Karpas-422 (cell line): Measurements from ENCODE around the gene MPPED1. TPM values are rescaled to one million over a fixed set of nuclear protein-coding genes. Genes with fewer than 3 reads are reported as not detected.

Experiments used
- DNase-seq: peaks from one replicate; pipeline ENCODE4 v3.0.0-alpha.2; 2015
- H2AFZ ChIP-seq: fragments of 200-600 bp; sonication (generic); 2 replicates; pipeline ENCODE4 v1.6.1; 2014; ENCODE audit warnings: antibody characterized with exemption, low read length, mixed read lengths
- H3K27ac ChIP-seq: fragments of 200-600 bp; sonication (generic); 2 replicates; pipeline ENCODE4 v1.5.1; 2014; ENCODE audit warnings: mild to moderate bottlenecking, low read length, moderate library complexity
- H3K27me3 ChIP-seq: fragments of 200-600 bp; sonication (generic); 2 replicates; pipeline ENCODE4 v1.6.1; 2014; ENCODE audit warnings: low read length, mixed read lengths
- H3K36me3 ChIP-seq: fragments of 200-600 bp; sonication (generic); 2 replicates; pipeline ENCODE4 v1.6.1; 2014; ENCODE audit warnings: low read length, mixed read lengths; ENCODE audit not compliant: insufficient read depth
- H3K4me1 ChIP-seq: fragments of 200-600 bp; sonication (generic); 2 replicates; pipeline ENCODE4 v1.6.1; 2014; ENCODE audit warnings: mild to moderate bottlenecking, low read length, mixed read lengths
- H3K4me2 ChIP-seq: fragments of 200-600 bp; sonication (generic); 2 replicates; pipeline ENCODE4 v1.6.1; 2014; ENCODE audit warnings: low read length, low read depth, mild to moderate bottlenecking; ENCODE audit not compliant: poor library complexity, severe bottlenecking
- H3K4me3 ChIP-seq: fragments of 200-600 bp; sonication (generic); 2 replicates; pipeline ENCODE4 v1.5.1; 2014; ENCODE audit warnings: mild to moderate bottlenecking, antibody characterized with exemption, low read length, mixed read lengths
- H3K79me2 ChIP-seq: fragments of 200-600 bp; sonication (generic); 2 replicates; pipeline ENCODE4 v1.6.1; 2014; ENCODE audit warnings: mild to moderate bottlenecking, low read length, mixed read lengths
- H3K9ac ChIP-seq: fragments of 200-600 bp; sonication (generic); 2 replicates; pipeline ENCODE4 v1.6.0; 2014; ENCODE audit warnings: low read length
- H3K9me2 ChIP-seq: fragments of 200-600 bp; sonication (generic), shearing (Covaris generic); replicated peaks from 2 replicates; pipeline ENCODE4 v1.6.0; 2014; ENCODE audit warnings: mild to moderate bottlenecking, low read length, moderate library complexity; ENCODE audit not compliant: insufficient read depth
- H3K9me3 ChIP-seq: fragments of 300-700, 200-600 bp; sonication (generic); 2 replicates; pipeline ENCODE4 v1.6.1; 2014; ENCODE audit warnings: low read length, mixed read lengths
- H4K20me1 ChIP-seq: fragments of 200-600 bp; sonication (generic); 2 replicates; pipeline ENCODE4 v1.6.1; 2014; ENCODE audit warnings: mild to moderate bottlenecking, antibody characterized with exemption, low read length, low read depth; ENCODE audit not compliant: insufficient read depth
- total RNA-seq: library from RNA; depleted of rRNA; stranded (reverse); fragments of >200 nt; shearing (Covaris generic); gene quantifications from 2 replicates; pipeline ENCODE4 v1.2.3, GENCODE V29; 2014; ENCODE audit warnings: low replicate concordance

MPPED1 gene
- total RNA-seq, 1 experiment from 2014 or later = 0.15 TPM

DNA sequence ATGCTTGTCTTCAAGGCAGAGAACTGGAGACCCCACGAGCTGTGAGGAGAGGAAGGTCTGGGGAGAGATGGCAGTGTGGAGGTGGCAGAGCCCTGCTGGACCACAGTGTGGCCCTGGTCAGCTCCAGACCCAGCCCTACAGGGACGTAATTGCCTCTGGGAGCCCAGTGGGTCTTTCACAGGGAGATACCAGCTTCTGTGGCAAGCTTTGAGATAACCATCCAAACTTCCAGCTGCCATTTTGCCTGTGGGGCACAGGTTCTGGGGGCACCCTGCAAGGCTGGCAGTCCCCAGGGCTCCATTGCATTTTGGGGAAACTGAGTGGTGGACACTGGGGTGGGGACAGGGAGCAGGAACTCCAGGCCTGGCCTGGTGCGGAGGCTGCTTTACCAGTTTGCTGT lies 10.2 kb upstream of the MPPED1 start:
- Histone ChIP-seq H3K4me2 (no peak overlapping the region), H3K36me3 (no peaks in the 10 kb centered on the region), H3K9me2 (no peaks in the 10 kb centered on the region), H3K9me3 (no peaks in the 10 kb centered on the region), H4K20me1 (no peaks in the 10 kb centered on the region), H2AFZ (no peak overlapping the region), H3K27me3 (no peaks in the 10 kb centered on the region), H3K9ac (no peak overlapping the region), H3K4me3 (no peak overlapping the region), H3K79me2 (no peaks in the 10 kb centered on the region), H3K27ac (no peak overlapping the region), H3K4me1 (no peaks in the 10 kb centered on the region)
- DNase-seq = no peak

GRCh38 chr22:43402128-43402527 lies 9.7 kb upstream of the MPPED1 start:
- Histone ChIP-seq H2AFZ (no peak overlapping the region), H3K9ac (no peak overlapping the region), H3K36me3 (no peaks in the 10 kb centered on the region), H3K27me3 (no peaks in the 10 kb centered on the region), H3K4me1 (no peaks in the 10 kb centered on the region), H3K9me3 (no peaks in the 10 kb centered on the region), H3K9me2 (no peaks in the 10 kb centered on the region), H3K4me2 (no peak overlapping the region), H3K79me2 (no peaks in the 10 kb centered on the region), H3K4me3 (no peak overlapping the region), H3K27ac (no peak overlapping the region), H4K20me1 (no peaks in the 10 kb centered on the region)
- peak; percentile 43 for DNase-seq

DNA sequence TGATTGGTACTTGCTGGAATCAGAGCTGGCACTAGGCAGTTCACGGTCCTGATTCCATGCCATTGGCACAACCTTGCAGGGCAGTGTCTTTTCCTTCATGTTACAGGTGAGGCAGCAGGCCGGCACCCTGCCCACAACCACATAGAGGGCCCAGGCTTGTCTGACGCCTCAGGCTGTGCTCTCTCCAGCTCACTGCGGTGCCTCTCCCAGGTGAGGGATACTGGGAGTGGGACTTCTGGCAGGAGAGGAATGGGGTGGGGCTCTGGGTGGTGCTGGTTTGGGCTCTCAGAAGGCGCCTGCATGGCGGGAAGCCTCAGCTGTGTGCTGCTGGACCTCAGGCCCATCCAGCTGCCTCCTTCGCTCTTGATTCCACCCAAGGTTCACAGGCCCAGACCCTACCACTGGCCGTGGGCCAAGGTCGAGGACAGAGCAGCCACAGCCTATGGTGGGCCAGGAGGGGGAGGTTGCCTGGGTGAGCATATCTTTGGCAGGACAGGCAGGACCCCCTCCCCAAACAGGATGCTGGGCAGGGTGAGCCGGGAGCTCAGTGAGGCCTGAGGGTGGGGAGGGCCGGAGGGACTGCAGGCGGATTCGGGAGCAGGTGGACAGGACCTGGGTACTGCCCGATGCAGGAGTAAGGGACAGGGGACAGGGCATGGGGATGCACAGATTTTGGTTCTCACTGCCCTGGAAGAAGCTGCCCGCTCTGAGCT lies 7.0 kb upstream of the MPPED1 start:
- no peaks in the 10 kb centered on the region for H3K9me2 ChIP-seq
- no peaks in the 10 kb centered on the region for H4K20me1 ChIP-seq
- no peak overlapping the region for H3K4me2 ChIP-seq
- no peak overlapping the region for H3K9ac ChIP-seq
- H3K4me1 ChIP-seq = no peaks in the 10 kb centered on the region
- no peaks in the 10 kb centered on the region for H3K27me3 ChIP-seq
- H3K79me2 ChIP-seq = no peaks in the 10 kb centered on the region
- no peaks in the 10 kb centered on the region for H3K9me3 ChIP-seq
- H2AFZ ChIP-seq = no peak overlapping the region
- no peak overlapping the region for H3K4me3 ChIP-seq
- no peak for DNase-seq
- no peaks in the 10 kb centered on the region for H3K36me3 ChIP-seq
- no peak overlapping the region for H3K27ac ChIP-seq

DNA sequence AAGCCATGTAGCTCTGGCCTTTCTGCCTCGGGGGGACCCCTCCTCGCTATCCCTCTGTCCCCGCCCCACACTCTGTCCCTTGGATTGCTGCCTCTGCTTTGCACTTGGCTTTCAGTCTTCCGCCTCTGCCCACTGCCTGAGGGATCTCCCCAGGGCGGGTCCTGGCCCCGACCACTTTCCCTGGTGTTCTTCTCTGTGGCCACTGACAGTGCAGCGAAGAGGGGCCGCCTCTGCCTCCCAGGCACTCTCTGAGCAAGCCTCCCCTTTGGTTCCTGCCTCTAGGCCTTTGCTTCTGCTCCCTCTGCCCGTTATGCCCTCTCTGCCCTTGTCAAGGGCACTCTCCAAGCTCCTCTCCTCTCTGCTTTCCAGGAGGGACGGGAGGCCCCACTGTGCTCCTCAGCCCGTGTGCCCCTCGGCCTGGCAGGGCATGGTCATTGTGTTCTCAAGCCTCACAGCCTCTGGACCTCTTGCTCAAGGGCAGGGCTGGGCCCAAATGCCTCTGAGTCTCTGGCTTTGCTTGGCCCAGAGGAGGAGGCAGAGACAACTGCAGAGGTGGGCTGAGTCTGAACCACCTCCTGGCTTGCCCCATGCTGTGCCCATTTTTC lies 5.5 kb upstream of the MPPED1 start:
- Histone ChIP-seq H4K20me1 (no peaks in the 10 kb centered on the region), H3K27me3 (no peaks in the 10 kb centered on the region), H3K4me2 (no peak overlapping the region), H3K9ac (no peak overlapping the region), H3K79me2 (no peaks in the 10 kb centered on the region), H3K36me3 (no peaks in the 10 kb centered on the region), H3K4me3 (no peak overlapping the region), H3K9me3 (no peaks in the 10 kb centered on the region), H3K9me2 (no peaks in the 10 kb centered on the region), H3K27ac (no peak overlapping the region), H2AFZ (no peak overlapping the region), H3K4me1 (no peaks in the 10 kb centered on the region)
- DNase-seq = no peak

GRCh38 chr22:43407591-43407990 lies 4.2 kb upstream of the MPPED1 start:
- Histone ChIP-seq H3K27ac (no peak overlapping the region), H3K36me3 (no peaks in the 10 kb centered on the region), H2AFZ (no peak overlapping the region), H3K4me1 (no peaks in the 10 kb centered on the region), H3K9ac (no peak overlapping the region), H3K4me2 (no peak overlapping the region), H3K79me2 (no peaks in the 10 kb centered on the region), H3K4me3 (no peak overlapping the region), H4K20me1 (no peaks in the 10 kb centered on the region), H3K9me3 (no peaks in the 10 kb centered on the region), H3K9me2 (no peaks in the 10 kb centered on the region), H3K27me3 (no peaks in the 10 kb centered on the region)
- no peak for DNase-seq

DNA sequence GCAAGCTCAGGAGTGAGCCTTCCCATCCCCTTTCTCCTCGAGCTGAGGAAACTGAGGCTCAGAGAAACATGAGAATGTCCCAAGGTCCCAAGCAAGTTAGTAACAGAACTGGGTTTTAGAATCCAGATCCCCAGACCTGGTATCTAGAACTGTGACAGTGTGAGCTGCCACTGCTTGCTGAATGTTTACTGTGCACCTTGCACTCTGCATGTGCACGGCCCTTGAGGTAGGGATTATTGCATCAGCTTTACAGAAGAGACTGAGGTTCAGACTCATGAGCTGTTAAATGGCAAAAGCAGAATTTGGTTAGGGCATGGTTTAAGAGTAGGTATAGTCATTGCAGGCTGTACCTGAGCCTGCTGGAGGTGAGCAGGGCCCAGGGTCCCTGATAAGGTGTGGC lies 3.8 kb upstream of the MPPED1 start:
- Histone ChIP-seq H3K4me3 (no peak overlapping the region), H3K9ac (no peak overlapping the region), H3K9me3 (no peaks in the 10 kb centered on the region), H3K27ac (no peak overlapping the region), H3K4me2 (no peak overlapping the region), H3K4me1 (no peaks in the 10 kb centered on the region), H3K9me2 (no peaks in the 10 kb centered on the region), H3K79me2 (no peaks in the 10 kb centered on the region), H3K27me3 (no peaks in the 10 kb centered on the region), H2AFZ (no peak overlapping the region), H3K36me3 (no peaks in the 10 kb centered on the region), H4K20me1 (no peaks in the 10 kb centered on the region)
- DNase-seq = no peak

DNA sequence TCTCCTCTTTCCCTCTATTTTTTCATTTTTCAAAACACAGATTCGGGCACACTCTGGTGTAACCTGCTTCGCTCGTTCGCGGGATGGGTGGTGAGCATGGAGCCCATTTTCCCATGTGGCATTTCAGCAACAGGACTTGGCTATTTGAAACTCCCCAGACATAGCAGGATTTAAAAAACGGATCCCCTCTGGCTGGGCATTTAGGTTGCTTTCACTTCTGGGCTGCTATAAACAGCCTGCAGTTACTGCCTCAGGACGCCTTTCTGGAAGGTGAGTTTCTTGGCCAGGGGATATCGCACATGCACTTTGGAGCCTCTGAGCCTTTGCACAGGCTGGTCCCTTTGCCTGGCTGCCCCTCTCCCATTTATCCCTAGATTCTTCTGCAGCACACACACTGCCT lies 2.8 kb upstream of the MPPED1 start:
- Histone ChIP-seq H3K79me2 (no peaks in the 10 kb centered on the region), H2AFZ (no peak overlapping the region), H3K9ac (no peak overlapping the region), H4K20me1 (no peaks in the 10 kb centered on the region), H3K4me2 (no peak overlapping the region), H3K9me2 (no peaks in the 10 kb centered on the region), H3K4me3 (no peak overlapping the region), H3K27me3 (no peaks in the 10 kb centered on the region), H3K36me3 (no peaks in the 10 kb centered on the region), H3K4me1 (no peaks in the 10 kb centered on the region), H3K9me3 (no peaks in the 10 kb centered on the region), H3K27ac (no peak overlapping the region)
- no peak for DNase-seq

DNA sequence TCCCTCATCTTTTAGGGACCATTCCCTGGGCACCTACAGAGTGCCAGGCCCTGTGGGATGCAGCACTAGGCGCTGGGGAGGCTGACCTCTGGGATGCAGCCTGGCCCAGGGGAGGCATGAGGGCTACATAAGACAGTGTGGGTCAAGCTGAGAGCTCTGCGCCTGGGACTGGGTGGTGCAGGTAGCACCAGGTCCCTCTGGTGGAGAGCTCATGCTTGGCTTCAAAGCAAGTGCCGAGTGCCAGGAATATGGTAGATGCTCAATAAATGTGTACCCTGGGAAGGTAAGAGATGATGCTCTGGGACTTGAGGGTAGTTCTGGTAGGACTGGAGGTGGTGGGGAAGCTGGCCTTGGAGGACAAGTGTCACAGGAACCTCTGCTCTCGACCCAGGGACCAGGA lies 2.0 kb upstream of the MPPED1 start:
- no peak overlapping the region for H3K4me2 ChIP-seq
- H3K4me3 ChIP-seq = no peak overlapping the region
- no peaks in the 10 kb centered on the region for H3K9me2 ChIP-seq
- no peak overlapping the region for H3K27ac ChIP-seq
- H3K79me2 ChIP-seq = no peaks in the 10 kb centered on the region
- no peaks in the 10 kb centered on the region for H3K4me1 ChIP-seq
- no peak overlapping the region for H3K9ac ChIP-seq
- no peaks in the 10 kb centered on the region for H3K36me3 ChIP-seq
- no peaks in the 10 kb centered on the region for H4K20me1 ChIP-seq
- no peaks in the 10 kb centered on the region for H3K9me3 ChIP-seq
- H3K27me3 ChIP-seq = no peaks in the 10 kb centered on the region
- DNase-seq = no peak
- H2AFZ ChIP-seq = no peak overlapping the region
